Esophagus mucosa (tissue), 1 donor: ENCODE measurements around the gene GHRL. TPM values are rescaled to one million over a fixed set of nuclear protein-coding genes. Genes with fewer than 3 reads are reported as not detected.

ENCODE experiments used
- ATAC-seq: fragments of 200-7000 bp; cut with Tn5 transposase; one replicate; pipeline ENCODE4 v1.9.1; 2020
- total RNA-seq: library from RNA; stranded (reverse); gene quantifications from one replicate; pipeline ENCODE4 v1.2.4, GENCODE V29; 2023
- donor health status: DM: yes; HTN: yes; CAD: no.

Gene GHRL
- total RNA-seq, 1 donor from 2014 or later, result 0.76 TPM

GRCh38 chr3:10294030-10294586 is 1.4 kb upstream of the GHRL start:
- ATAC-seq, result no peak

- no peak for ATAC-seq
These were observed 1.1 kb downstream of the GHRL start for GRCh38 chr3:10291641-10292040.

GRCh38 chr3:10290481-10291176 is 2.1 kb downstream of the GHRL start:
- ATAC-seq, result no peak

GRCh38 chr3:10289787-10290355 is 2.9 kb downstream of the GHRL start:
- ATAC-seq, result no peak

GRCh38 chr3:10289077-10289476 is 3.7 kb downstream of the GHRL start:
- ATAC-seq, result no peak

- ATAC-seq, result no peak
These were observed 4.2 kb downstream of the GHRL start for GRCh38 chr3:10288575-10288960.

GRCh38 chr3:10287936-10288574 is 4.7 kb downstream of the GHRL start:
- ATAC-seq, result no peak

GRCh38 chr3:10286596-10287295 is 6.0 kb downstream of the GHRL start:
- peak; percentile 14 for ATAC-seq

GRCh38 chr3:10286133-10286524 is 6.6 kb downstream of the GHRL start:
- peak; percentile 3 for ATAC-seq

- ATAC-seq, result no peak
These were observed 7.2 kb downstream of the GHRL start for GRCh38 chr3:10285272-10286132.

GRCh38 chr3:10284496-10284895 is 8.3 kb downstream of the GHRL start:
- no peak for ATAC-seq

- ATAC-seq, result peak; percentile 57
These were observed 9.1 kb downstream of the GHRL start for GRCh38 chr3:10283638-10284037.

GRCh38 chr3:10281951-10282350 is 10.8 kb downstream of the GHRL start:
- no peak for ATAC-seq

- ATAC-seq, result no peak
These were observed 12.2 kb downstream of the GHRL start for GRCh38 chr3:10280571-10280970.

GRCh38 chr3:10280177-10280529 is 12.6 kb downstream of the GHRL start:
- ATAC-seq, result peak; percentile 30

GRCh38 chr3:10279384-10280176 is 13.2 kb downstream of the GHRL start:
- no peak for ATAC-seq

- no peak for ATAC-seq
These were observed 14.2 kb downstream of the GHRL start for GRCh38 chr3:10278501-10278900.

- no peak for ATAC-seq
These were observed 15.6 kb downstream of the GHRL start for GRCh38 chr3:10277115-10277625.

- no peak for ATAC-seq
These were observed 18.1 kb downstream of the GHRL start for GRCh38 chr3:10274601-10275000.

GRCh38 chr3:10273702-10274305 is 18.9 kb downstream of the GHRL start:
- peak; percentile 60 for ATAC-seq

- no peak for ATAC-seq
These were observed 19.8 kb downstream of the GHRL start for GRCh38 chr3:10272977-10273376.
